Measurements from ENCODE around the gene CRYGB. TPM values are rescaled to one million over a fixed set of nuclear protein-coding genes. Genes with fewer than 3 reads are reported as not detected.

Gene CRYGB
- total RNA-seq, 1 donor from 2014 or later = not detected

- TF ChIP-seq CTCF (IDR thresholded peaks at IDR 0.05; ENCODE audit: unreplicated experiment) = no peak
- no peak for DNase-seq (ENCODE audit: low spot score)
- Mint-ChIP-seq H3K4me3 (ENCODE audit: unreplicated experiment) (no peak overlapping the region), H3K27me3 (ENCODE audit: unreplicated experiment) (peaks cover 7% of the 10 kb centered on the region), H3K36me3 (ENCODE audit: low read depth, unreplicated experiment) (peaks cover 16% of the 10 kb centered on the region), H3K9me3 (ENCODE audit: unreplicated experiment) (peaks cover 4% of the 10 kb centered on the region), H3K4me1 (ENCODE audit: unreplicated experiment) (no peaks in the 10 kb centered on the region), H3K27ac (ENCODE audit: unreplicated experiment) (no peak overlapping the region)
These were observed 9.9 kb downstream of the CRYGB start for GRCh38 chr2:208135794-208136715.

GRCh38 chr2:208134928-208135586 is 10.9 kb downstream of the CRYGB start:
- Mint-ChIP-seq H3K27ac (ENCODE audit: unreplicated experiment) (no peak overlapping the region), H3K27me3 (ENCODE audit: unreplicated experiment) (peaks cover 8% of the 10 kb centered on the region), H3K4me3 (ENCODE audit: unreplicated experiment) (no peak overlapping the region), H3K36me3 (ENCODE audit: low read depth, unreplicated experiment) (peaks cover 16% of the 10 kb centered on the region), H3K9me3 (ENCODE audit: unreplicated experiment) (peaks cover 4% of the 10 kb centered on the region), H3K4me1 (ENCODE audit: unreplicated experiment) (no peaks in the 10 kb centered on the region)
- DNase-seq (ENCODE audit: low spot score) = no peak
- TF ChIP-seq CTCF (IDR thresholded peaks at IDR 0.05; ENCODE audit: unreplicated experiment) = no peak

DNA sequence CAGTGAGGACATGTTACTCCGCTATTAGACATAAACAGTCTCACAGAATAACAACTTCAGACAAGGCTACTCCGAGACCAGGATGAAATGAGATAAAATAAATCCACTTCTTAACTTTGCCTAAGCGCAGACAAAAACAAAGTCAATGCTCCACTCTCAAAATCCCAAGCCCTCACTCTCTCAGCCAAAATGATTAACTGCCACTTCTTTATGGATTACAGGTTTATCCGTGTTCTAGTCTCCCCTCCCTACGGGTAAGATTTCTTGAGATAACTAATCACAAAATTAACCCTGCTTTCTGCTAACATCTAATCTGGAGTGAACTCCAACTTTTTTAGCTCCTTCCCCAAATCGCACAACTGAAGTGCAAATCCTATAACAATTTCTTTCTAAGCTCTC is 15.2 kb downstream of the CRYGB start:
- no peak for TF ChIP-seq CTCF (IDR thresholded peaks at IDR 0.05; ENCODE audit: unreplicated experiment)
- Mint-ChIP-seq H3K4me1 (ENCODE audit: unreplicated experiment) (no peaks in the 10 kb centered on the region), H3K4me3 (ENCODE audit: unreplicated experiment) (no peak overlapping the region), H3K36me3 (ENCODE audit: low read depth, unreplicated experiment) (no peaks in the 10 kb centered on the region), H3K27me3 (ENCODE audit: unreplicated experiment) (peaks cover 6% of the 10 kb centered on the region), H3K27ac (ENCODE audit: unreplicated experiment) (no peak overlapping the region), H3K9me3 (ENCODE audit: unreplicated experiment) (no peaks in the 10 kb centered on the region)
- no peak for DNase-seq (ENCODE audit: low spot score)

DNA sequence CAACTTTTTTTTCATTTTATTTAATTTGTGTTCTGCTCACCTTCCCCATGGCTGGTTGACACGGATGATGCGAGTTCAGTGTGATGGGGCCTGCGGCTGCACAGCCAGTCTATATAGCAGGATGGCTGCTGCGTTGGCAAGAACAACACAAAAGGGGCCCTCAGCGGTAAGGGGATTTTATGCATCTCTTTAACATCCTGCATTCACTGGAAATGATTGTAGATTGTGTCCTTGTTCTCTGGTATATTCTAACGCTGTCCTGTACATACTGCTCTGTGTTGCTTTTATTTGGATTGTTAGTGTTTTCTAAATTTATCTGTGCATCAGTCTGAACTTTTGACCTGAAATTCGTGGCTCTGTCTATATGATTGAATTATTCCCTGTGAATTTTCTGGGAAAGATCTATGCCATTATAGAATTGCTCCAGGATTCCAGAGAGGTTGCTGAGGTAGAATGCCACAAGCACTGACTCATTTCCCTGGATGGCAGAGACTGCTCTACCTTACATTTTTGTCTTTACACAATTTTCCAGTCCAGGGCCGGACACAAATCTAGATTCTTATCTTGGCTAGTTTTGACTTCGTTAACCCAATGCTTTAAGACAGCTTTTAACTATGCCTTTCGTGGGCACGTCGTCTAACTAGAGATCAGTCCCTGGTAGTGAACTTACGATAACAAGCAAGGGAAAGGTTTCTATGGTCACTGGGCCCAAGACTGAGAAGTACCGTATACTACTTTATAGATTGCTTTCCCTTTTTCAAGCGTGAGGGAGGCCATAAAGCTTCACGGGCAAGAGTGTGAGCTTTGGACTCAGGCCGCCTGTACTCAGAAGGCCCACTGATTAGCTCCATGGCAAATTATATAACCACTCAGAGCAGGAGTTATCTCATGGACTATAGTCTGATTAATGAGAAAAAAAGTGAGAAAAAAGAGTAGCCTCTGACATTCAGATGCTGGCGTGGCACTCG is 15.9 kb downstream of the CRYGB start, which contains the start of gene CRYGC:
TSS of gene CRYGC (minus strand) at position 85 of the 968 bp plus-strand sequence. CDS start at position 49, 36 bp downstream.
- no peak for TF ChIP-seq CTCF (IDR thresholded peaks at IDR 0.05; ENCODE audit: unreplicated experiment)
- H3K36me3 Mint-ChIP-seq (ENCODE audit: low read depth, unreplicated experiment) = no peaks in the 10 kb centered on the region
- H3K4me3 Mint-ChIP-seq (ENCODE audit: unreplicated experiment) = no peak within 1 kb of the TSS
- peaks cover 10% of the 10 kb centered on the region for H3K27me3 Mint-ChIP-seq (ENCODE audit: unreplicated experiment)
- H3K27ac Mint-ChIP-seq (ENCODE audit: unreplicated experiment) = no peak within 1 kb of the TSS
- DNase-seq (ENCODE audit: low spot score) = no peak
- H3K9me3 Mint-ChIP-seq (ENCODE audit: unreplicated experiment) = no peaks in the 10 kb centered on the region
- H3K4me1 Mint-ChIP-seq (ENCODE audit: unreplicated experiment) = no peaks in the 10 kb centered on the region
